IPS-18c (cell line): ENCODE results near the gene HCRTR2.
"Not testable (repeated sequence)": the region's sequence is repeated elsewhere in the genome, so short reads cannot be mapped to it uniquely, and the experiment has no call there.

Experiments used
- H3K4me3 ChIP-seq: 2 replicates; pipeline ENCODE4 v1.7.0; 2013; ENCODE audit warnings: low read depth, mild to moderate bottlenecking, low read length, moderate library complexity; ENCODE audit not compliant: insufficient read depth
- H3K9me3 ChIP-seq: one replicate; pipeline ENCODE4 v1.6.1; 2013; ENCODE audit warnings: mild to moderate bottlenecking, low read length, moderate library complexity; ENCODE audit not compliant: control insufficient read depth, insufficient read depth

Gene HCRTR2

GRCh38 chr6:55286824-55287223, 112.5 kb downstream of the HCRTR2 start:
- Histone ChIP-seq H3K4me3 (no peak overlapping the region), H3K9me3 (no peaks in the 10 kb centered on the region)

- H3K4me3 ChIP-seq = no peak overlapping the region
These were observed 116.4 kb downstream of the HCRTR2 start for GRCh38 chr6:55290736-55291135.

GRCh38 chr6:55293116-55293515, 118.8 kb downstream of the HCRTR2 start:
- Histone ChIP-seq H3K4me3 (no peak overlapping the region), H3K9me3 (no peaks in the 10 kb centered on the region)

More at GRCh38 chr6:55290736-55291135, 116.4 kb downstream of the HCRTR2 start:
- no peaks in the 10 kb centered on the region for H3K9me3 ChIP-seq

- not testable (repeated sequence) for H3K4me3 ChIP-seq, H3K9me3 ChIP-seq
These were observed 122.9 kb downstream of the HCRTR2 start for GRCh38 chr6:55297214-55297613.

- H3K4me3 ChIP-seq = no peak overlapping the region
- H3K9me3 ChIP-seq = no peaks in the 10 kb centered on the region
These were observed 125.1 kb downstream of the HCRTR2 start for GRCh38 chr6:55299286-55299985.

GRCh38 chr6:55304747-55305146, 130.4 kb downstream of the HCRTR2 start:
- Histone ChIP-seq H3K4me3 (no peak overlapping the region), H3K9me3 (no peaks in the 10 kb centered on the region)

- no peaks in the 10 kb centered on the region for H3K9me3 ChIP-seq
- no peak overlapping the region for H3K4me3 ChIP-seq
These were observed 145.8 kb downstream of the HCRTR2 start for GRCh38 chr6:55319961-55320695.

GRCh38 chr6:55320696-55321086, 146.4 kb downstream of the HCRTR2 start:
- Histone ChIP-seq H3K9me3 (no peaks in the 10 kb centered on the region), H3K4me3 (no peak overlapping the region)

GRCh38 chr6:55327169-55327568, 152.9 kb downstream of the HCRTR2 start, which contains the start of gene GFRAL:
Gene GFRAL (plus strand): TSS chr6:55327469. CDS start chr6:55327555, 86 bp downstream.
- Histone ChIP-seq H3K4me3 (no peak within 1 kb of the TSS), H3K9me3 (no peaks in the 10 kb centered on the region)
